BE2C (cell line): ENCODE data around the gene IL1B.
"Not testable (repeated sequence)": the region's sequence is repeated elsewhere in the genome, so short reads cannot be mapped to it uniquely, and the experiment has no call there.

Experiments used
- DNase-seq: peaks from one replicate; pipeline ENCODE4 v3.0.0-alpha.2; 2020
- H3K27me3 ChIP-seq: fragments of 250-450 bp; sonication (Bioruptor Pico); 2 replicates; pipeline ENCODE4 v1.5.1; 2020; ENCODE audit warnings: mild to moderate bottlenecking
- H3K36me3 ChIP-seq: fragments of 250-450 bp; sonication (Bioruptor Pico); 2 replicates; pipeline ENCODE4 v1.5.1; 2020; ENCODE audit warnings: mild to moderate bottlenecking
- H3K4me1 ChIP-seq: fragments of 250-450 bp; sonication (Bioruptor Pico); 2 replicates; pipeline ENCODE4 v1.5.1; 2020
- H3K4me3 ChIP-seq: 2 replicates; pipeline ENCODE4 v1.5.1; 2011; ENCODE audit warnings: low read depth, low read length
- H3K9me3 ChIP-seq: fragments of 250-450 bp; sonication (Bioruptor Pico); 2 replicates; pipeline ENCODE4 v1.5.1; 2020
- TF ChIP-seq, protein P1 (sequence below): IDR thresholded peaks from 2 replicates; pipeline ENCODE4 v1.5.1; 2012; ENCODE audit warnings: mild to moderate bottlenecking, low read depth, low read length

The IL1B gene

GRCh38 chr2:112834396-112835037, 2.1 kb downstream of the IL1B start:
- TF ChIP-seq, protein P1, sequence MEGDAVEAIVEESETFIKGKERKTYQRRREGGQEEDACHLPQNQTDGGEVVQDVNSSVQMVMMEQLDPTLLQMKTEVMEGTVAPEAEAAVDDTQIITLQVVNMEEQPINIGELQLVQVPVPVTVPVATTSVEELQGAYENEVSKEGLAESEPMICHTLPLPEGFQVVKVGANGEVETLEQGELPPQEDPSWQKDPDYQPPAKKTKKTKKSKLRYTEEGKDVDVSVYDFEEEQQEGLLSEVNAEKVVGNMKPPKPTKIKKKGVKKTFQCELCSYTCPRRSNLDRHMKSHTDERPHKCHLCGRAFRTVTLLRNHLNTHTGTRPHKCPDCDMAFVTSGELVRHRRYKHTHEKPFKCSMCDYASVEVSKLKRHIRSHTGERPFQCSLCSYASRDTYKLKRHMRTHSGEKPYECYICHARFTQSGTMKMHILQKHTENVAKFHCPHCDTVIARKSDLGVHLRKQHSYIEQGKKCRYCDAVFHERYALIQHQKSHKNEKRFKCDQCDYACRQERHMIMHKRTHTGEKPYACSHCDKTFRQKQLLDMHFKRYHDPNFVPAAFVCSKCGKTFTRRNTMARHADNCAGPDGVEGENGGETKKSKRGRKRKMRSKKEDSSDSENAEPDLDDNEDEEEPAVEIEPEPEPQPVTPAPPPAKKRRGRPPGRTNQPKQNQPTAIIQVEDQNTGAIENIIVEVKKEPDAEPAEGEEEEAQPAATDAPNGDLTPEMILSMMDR: no peak
- Histone ChIP-seq H3K9me3 (no peaks in the 10 kb centered on the region), H3K4me3 (no peak overlapping the region), H3K36me3 (no peaks in the 10 kb centered on the region), H3K4me1 (no peaks in the 10 kb centered on the region), H3K27me3 (no peaks in the 10 kb centered on the region)
- DNase-seq: no peak

- no peaks in the 10 kb centered on the region for H3K9me3 ChIP-seq
- H3K27me3 ChIP-seq: no peaks in the 10 kb centered on the region
- no peak overlapping the region for H3K4me3 ChIP-seq
- TF ChIP-seq, protein P1: no peak
- no peaks in the 10 kb centered on the region for H3K36me3 ChIP-seq
- H3K4me1 ChIP-seq: no peaks in the 10 kb centered on the region
- no peak for DNase-seq
Observed at GRCh38 chr2:112833976-112834375, 2.6 kb downstream of the IL1B start.

GRCh38 chr2:112833639-112833931, 3.0 kb downstream of the IL1B start:
- not testable (repeated sequence) for H3K27me3 ChIP-seq, DNase-seq, H3K36me3 ChIP-seq, H3K4me3 ChIP-seq, H3K9me3 ChIP-seq, H3K4me1 ChIP-seq

GRCh38 chr2:112832841-112833638, 3.5 kb downstream of the IL1B start:
- DNase-seq: no peak
- no peaks in the 10 kb centered on the region for H3K4me1 ChIP-seq
- H3K9me3 ChIP-seq: no peaks in the 10 kb centered on the region
- no peaks in the 10 kb centered on the region for H3K36me3 ChIP-seq
- TF ChIP-seq, protein P1: no peak
- H3K27me3 ChIP-seq: no peaks in the 10 kb centered on the region
- no peak overlapping the region for H3K4me3 ChIP-seq

DNA sequence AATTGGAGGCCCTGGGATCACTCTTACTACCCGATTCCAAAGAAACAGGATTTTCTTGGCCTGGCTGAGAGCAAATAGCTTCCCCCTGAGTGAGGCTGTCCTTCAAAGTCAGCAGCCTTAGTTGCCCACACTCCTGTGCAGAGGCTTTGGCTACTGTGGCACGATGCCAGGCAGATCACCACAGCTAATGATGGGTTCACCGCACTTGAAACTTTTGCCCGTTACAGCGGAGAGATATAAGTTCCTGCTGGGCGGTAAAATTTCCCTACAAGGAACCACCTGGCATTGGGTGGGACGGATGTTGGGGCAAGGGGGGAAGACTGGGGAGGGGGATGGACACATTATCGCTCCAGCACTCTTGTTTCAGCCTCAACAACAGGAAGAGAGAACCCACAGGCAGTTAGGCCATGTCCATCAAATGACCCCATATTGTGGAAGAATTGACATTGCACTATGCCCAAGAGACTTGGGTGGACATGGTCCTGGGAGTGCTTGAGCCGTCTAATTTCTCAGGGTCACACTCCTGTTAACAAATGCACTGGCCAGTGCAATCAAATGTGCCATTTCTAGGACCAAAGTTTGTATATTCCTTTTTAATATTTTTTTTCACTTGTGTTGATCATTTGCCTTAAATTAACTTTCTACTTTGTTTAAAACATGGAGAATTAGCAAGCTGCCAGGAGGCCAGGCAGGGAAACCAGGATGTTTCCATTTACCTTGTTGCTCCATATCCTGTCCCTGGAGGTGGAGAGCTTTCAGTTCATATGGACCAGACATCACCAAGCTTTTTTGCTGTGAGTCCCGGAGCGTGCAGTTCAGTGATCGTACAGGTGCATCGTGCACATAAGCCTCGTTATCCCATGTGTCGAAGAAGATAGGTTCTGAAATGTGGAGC, 4.4 kb downstream of the IL1B start:
- no peaks in the 10 kb centered on the region for H3K9me3 ChIP-seq
- no peak for DNase-seq
- H3K27me3 ChIP-seq: no peaks in the 10 kb centered on the region
- H3K4me1 ChIP-seq: no peaks in the 10 kb centered on the region
- no peak overlapping the region for H3K4me3 ChIP-seq
- no peaks in the 10 kb centered on the region for H3K36me3 ChIP-seq
- TF ChIP-seq, protein P1: no peak

DNA sequence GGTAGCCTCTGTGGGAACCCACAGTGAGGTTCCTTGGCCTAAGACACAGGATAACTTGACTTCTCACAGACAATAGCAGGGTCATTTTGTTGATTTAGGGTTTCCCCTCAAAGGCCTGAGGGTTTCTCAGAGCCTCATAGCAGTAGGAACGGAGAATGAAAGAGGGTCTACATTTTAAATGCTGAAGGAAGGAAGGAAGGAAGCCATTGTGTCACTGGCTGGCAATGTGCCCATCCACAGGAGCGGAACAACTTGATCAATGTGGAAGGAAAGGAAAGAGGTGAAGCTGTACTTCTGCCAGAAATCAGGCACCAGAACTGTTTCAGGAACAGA, 5.1 kb downstream of the IL1B start:
- no peaks in the 10 kb centered on the region for H3K27me3 ChIP-seq
- no peak for DNase-seq
- H3K36me3 ChIP-seq: no peaks in the 10 kb centered on the region

More for the DNA sequence above, 5.1 kb downstream of the IL1B start:
- TF ChIP-seq, protein P1: no peak
- no peaks in the 10 kb centered on the region for H3K9me3 ChIP-seq
- no peaks in the 10 kb centered on the region for H3K4me1 ChIP-seq
- no peak overlapping the region for H3K4me3 ChIP-seq
